DND-41 (cell line): Measurements from ENCODE around the gene KIAA0586.

Experiments
- CTCF ChIP-seq: IDR thresholded peaks from 2 replicates; pipeline ENCODE4 v1.5.1; 2012; ENCODE audit warnings: borderline replicate concordance, low read length, moderate library complexity, mild to moderate bottlenecking; ENCODE audit not compliant: poor library complexity, severe bottlenecking; ENCODE audit errors: extremely low read depth
- EZH2 ChIP-seq: IDR thresholded peaks from 3 replicates; pipeline ENCODE4 v1.6.1; 2012; ENCODE audit warnings: borderline replicate concordance, low read depth, mild to moderate bottlenecking, moderate library complexity, low read length, inconsistent platforms; ENCODE audit not compliant: severe bottlenecking

DNA sequence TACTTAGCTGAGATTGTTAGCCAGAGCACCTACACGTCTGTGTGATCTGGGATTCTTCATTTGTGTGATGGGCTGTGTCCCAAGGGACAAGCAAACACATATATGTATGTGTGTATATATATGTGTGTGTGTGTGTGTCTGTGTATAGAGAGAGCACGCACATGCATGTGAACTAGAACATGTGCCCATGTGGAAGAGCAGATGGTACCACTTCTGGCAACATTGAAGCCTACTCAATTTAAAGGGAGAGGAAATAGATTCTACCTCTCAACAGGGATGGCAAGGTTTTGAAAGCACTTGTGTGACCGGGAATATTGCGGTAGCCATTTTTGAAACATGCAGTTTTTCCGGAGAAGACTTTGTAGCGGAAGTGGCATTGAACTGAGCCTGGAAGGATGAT, 30.4 kb upstream of the KIAA0586 start:
- TF ChIP-seq CTCF (no peak), EZH2 (no peak)
